ENCODE results near the gene PDE7B.

GRCh38 chr6:136072691-136073090 lies 221.2 kb downstream of the PDE7B start:
- TF ChIP-seq CTCF (IDR thresholded peaks at IDR 0.05) (no peak), POLR2A (IDR thresholded peaks at IDR 0.05) (no peak)

Measured in thyroid gland (tissue), 4 donors.